Measurements from ENCODE around the gene SMIM11. TPM values are rescaled to one million over a fixed set of nuclear protein-coding genes. Genes with fewer than 3 reads are reported as not detected.
"Not testable (repeated sequence)": the region's sequence is repeated elsewhere in the genome, so short reads cannot be mapped to it uniquely, and the experiment has no call there.

Gene SMIM11
- total RNA-seq, 1 donor from 2014 or later, result 2.3 TPM

DNA sequence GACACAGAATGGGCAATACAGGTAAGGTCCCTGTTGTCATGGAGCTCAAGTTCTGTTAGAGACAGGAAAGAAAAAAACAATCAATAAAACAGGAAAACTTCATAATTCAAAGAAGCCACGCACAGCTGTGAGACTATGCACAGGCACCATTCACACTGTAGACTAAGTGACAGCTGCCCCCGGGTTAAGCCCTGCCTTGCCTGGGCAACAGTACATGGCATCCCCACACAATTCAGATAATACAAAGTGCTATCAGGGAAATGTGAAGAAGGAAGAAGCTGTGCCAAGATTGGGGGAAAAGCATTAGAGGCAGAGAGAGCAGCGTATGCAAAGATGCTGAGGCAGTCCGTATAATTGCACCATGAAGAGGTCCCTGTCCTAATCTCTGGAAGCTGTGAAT, 20.5 kb upstream of the SMIM11 start:
- DNase-seq (ENCODE audit: low spot score), result no peak
- no peak for ATAC-seq

DNA sequence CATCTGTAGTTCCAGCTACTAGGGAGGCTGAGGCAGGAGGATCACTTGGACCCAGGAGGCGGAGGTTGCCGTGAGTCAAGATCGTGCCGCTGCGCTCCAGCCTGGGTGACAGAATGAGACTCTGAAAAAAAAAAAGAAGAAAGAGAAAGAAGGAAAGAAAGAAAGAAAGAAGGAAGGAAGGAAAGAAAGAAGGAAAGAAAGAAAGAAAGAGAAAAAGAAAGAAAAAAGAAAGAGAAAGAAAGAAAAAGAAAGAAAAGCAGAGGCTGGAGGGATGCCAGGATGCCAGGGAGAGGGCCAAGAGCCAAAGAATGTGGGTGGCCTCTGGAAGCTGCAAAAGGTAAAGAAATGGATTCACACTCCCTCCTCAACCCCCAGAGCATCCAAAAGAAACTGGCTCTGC, 19.7 kb upstream of the SMIM11 start:
- ATAC-seq, result no peak
- no peak for DNase-seq (ENCODE audit: low spot score)

DNA sequence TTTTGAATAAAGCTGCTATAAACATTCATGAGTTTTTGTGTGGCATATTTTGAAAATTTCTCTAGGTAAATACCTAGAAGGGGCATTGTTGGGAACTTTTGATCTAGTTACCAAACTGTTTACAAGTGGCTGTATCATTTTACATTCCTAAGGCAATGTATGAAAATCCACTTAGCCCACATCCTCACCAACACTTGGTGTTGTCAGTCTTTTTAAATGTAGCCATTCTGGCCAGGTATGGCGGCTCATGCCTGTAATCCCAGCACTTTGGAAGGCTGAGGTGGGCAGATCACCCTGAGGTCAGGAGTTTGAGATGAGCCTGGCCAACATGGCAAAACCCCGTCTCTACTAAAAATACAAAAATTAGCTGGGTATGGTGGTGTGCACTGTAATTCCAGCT, 17.4 kb upstream of the SMIM11 start:
- ATAC-seq (no peak), DNase-seq (ENCODE audit: low spot score) (no peak)

DNA sequence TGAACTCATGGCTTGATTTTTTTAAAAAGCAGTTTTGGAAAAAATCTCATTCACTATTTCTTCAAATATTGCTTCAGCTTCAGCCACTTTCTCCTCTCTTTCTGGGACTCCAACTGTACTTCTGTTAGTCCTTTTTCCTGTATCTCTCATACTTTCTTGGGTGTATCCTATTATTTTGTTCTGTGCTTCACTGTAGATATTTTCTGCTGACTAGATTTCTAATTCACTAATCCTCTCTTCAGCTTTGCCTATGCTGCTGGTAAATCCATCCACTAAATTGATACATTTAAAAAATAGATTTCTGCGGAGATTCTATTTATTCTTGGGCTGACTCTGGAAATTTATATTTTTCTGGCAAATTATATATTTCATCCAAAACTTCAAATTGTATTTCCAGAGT, 16.4 kb upstream of the SMIM11 start:
- no peak for DNase-seq (ENCODE audit: low spot score)
- ATAC-seq, result no peak

DNA sequence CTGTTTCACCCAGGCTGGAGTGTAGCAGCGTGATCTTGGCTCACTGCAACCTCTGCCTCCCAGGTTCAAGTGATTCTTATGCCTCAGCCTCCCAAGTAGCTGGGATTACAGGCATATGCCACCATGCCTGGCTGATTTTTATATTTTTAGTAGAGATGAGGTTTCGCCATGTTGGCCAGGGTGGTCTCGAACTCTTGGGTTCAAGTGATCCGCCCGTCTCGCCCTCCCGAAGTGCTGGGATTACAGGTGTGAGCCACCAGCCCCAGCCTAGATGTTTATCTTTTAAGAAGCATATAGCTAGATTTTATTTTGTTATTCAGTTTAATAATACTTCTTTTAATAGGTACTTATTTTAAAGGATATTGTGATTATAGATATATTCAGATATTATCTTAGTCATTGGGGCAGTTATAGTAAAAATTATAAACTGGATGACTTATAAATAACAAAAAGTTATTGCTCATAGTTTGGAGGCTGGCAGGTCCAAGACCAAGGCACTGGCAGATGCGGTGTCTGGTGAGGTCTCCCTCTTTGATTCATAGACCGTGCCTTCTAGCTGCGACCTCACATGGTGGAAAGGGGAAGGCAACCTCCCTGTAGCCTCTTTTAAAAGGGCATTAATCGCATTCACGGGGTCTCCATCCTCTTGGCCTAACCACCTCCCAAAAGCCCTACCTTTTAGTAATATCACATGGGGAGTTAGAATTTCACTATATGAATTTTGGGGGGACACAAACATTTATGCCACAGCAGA, 14.6 kb upstream of the SMIM11 start:
- DNase-seq (ENCODE audit: low spot score) (no peak), ATAC-seq (no peak)

- no peak for DNase-seq (ENCODE audit: low spot score)
- peak; percentile 49 for ATAC-seq
Observed at GRCh38 chr21:34362136-34362444, 13.2 kb upstream of the SMIM11 start.

DNA sequence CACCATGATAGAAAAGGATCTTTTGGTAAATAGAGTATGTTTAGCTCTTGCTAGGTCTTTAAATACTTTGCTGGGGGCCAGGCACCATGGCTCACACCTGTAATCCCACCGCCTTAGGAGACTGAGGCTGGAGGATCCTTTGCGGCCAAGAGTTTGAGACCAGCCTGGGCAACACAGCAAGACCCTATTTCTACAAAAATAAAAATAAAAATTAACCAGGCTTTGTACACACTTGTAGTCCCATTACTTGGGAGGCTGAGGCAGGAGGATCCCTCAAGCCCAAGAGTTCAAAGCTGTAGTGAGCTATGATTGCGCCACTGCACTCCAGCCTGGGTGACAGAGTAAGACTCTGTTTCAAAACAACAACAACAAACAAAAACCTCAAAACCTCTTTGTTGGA, 12.6 kb upstream of the SMIM11 start:
- no peak for DNase-seq (ENCODE audit: low spot score)

GRCh38 chr21:34363733-34364132, 11.6 kb upstream of the SMIM11 start, which contains the start of gene KCNE2:
Gene KCNE2, plus strand, starts transcription at chr21:34364006. Its CDS starts 6,473 bp downstream, at chr21:34370479.
- DNase-seq (ENCODE audit: low spot score) (peak; percentile 8), ATAC-seq (no peak)

More for the DNA sequence above, 12.6 kb upstream of the SMIM11 start:
- ATAC-seq, result no peak

DNA sequence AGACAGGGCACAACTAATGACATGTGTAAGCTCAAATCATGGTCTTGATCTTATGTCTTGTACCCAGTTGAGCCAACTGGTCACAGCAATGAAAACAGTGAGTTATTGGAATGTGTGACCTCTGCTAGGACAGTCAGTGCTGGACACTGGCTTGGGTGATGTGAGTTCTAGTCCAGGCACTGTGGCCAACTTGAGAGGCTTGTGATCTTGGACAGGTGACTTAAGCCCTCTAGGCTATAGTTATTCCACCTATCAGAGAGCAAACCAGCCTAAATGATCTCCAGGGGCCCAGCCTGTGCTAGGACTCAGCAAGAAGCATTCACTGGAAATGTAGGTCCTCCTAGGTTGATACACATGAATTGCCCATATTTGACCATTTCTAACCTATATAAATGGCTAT, 10.4 kb upstream of the SMIM11 start:
- DNase-seq (ENCODE audit: low spot score) (peak; percentile 10), ATAC-seq (no peak)

DNA sequence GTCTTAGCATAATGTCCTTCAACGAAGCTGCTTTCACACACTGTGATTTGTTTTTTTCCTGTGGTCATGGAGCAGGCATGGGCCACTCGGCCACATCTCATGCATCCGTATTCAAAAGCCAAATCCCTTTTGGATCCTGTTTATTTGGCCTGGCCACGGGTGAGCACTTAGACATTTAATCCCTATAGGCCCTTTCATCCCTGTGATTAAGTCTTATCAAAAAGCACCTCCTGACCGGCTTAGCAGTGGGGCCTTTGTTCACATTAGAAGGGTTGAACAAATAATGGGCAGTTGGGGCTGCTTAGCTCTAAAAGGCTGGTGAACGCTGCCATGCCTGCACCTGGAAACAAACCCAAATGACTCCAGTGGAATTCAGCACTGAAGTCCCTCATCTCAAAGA, 9.5 kb upstream of the SMIM11 start:
- ATAC-seq, result no peak
- DNase-seq (ENCODE audit: low spot score), result no peak

- ATAC-seq (peak; percentile 92), DNase-seq (ENCODE audit: low spot score) (peak; percentile 43)
Observed at GRCh38 chr21:34367320-34367935, 7.9 kb upstream of the SMIM11 start.

GRCh38 chr21:34369741-34370140, 5.6 kb upstream of the SMIM11 start:
- ATAC-seq (no peak), DNase-seq (ENCODE audit: low spot score) (no peak)

- DNase-seq (ENCODE audit: low spot score) (peak; percentile 31), ATAC-seq (no peak)
Observed at GRCh38 chr21:34372321-34372720, 3.0 kb upstream of the SMIM11 start.

DNA sequence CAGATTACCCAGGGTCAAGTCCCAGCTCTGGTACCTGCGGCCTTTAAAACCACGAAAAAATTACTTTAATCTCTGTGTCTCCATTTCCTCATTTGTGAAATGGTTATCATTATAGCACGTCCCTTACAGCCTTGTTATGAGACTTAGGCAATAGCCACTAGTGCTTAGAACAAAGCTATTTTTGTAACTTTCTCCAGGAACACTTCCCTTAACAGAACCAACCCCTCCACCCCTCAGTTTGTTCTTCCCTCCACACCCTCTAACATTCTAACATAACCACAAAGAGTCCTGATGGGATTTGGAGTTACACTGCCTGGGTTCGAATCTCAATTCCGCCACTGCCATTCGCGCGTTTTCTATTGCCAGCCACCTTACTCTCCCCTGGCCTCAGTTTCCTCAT, 845 bp upstream of the SMIM11 start:
- DNase-seq (ENCODE audit: low spot score); ATAC-seq: not testable (repeated sequence)

- not testable (repeated sequence) for DNase-seq (ENCODE audit: low spot score)
- peak; percentile 60 for ATAC-seq
Observed at GRCh38 chr21:34375619-34375972, 289 bp downstream of the SMIM11 start.

DNA sequence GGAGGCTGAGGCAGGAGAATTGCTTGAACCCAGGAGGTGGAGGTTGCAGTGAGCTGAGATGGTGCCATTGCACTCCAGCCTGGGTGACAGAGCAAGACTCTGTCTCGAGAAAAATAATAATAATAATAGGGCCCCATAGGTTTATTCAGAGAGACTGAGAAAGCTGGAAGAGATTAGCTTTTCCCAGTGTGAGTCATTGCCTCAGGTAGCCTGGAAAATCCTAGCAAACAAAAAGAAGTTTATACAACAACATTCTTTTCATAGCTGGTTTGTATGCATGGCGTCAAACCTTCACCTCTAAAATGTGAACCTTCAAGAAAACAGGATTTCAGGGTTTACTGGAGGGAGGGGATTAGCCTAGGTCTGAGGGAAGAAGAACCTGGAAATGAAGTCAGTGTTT, 7.8 kb downstream of the SMIM11 start:
- not testable (repeated sequence) for ATAC-seq; DNase-seq (ENCODE audit: low spot score)

GRCh38 chr21:34383724-34384415, 8.6 kb downstream of the SMIM11 start:
- ATAC-seq, result peak; percentile 48

GRCh38 chr21:34400522-34400921, 25.2 kb downstream of the SMIM11 start:
- ATAC-seq; DNase-seq (ENCODE audit: low spot score): not testable (repeated sequence)

More at GRCh38 chr21:34383724-34384415, 8.6 kb downstream of the SMIM11 start:
- not testable (repeated sequence) for DNase-seq (ENCODE audit: low spot score)

DNA sequence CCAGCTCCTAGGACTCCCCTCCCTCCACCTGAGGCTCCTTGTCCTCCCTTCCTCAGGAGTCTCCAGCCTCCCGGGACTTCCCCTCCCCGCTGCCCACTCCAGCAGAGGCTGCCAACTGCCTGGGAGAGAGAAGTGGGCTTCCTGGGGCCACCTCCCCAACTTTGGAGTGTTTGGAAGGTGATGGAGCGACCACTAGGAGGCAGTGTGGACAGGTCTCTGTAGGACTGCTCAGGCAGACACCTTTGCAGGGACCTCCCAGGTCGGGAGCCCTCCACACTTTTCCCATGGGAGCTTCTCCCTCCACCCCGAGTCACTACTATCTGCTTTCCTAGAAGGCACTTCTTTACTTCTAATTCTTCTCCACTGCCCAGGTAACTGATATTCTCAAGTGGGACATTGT, 29.4 kb downstream of the SMIM11 start:
- not testable (repeated sequence) for DNase-seq (ENCODE audit: low spot score); ATAC-seq

GRCh38 chr21:34405686-34406085, 30.4 kb downstream of the SMIM11 start:
- ATAC-seq; DNase-seq (ENCODE audit: low spot score): not testable (repeated sequence)

GRCh38 chr21:34406102-34406501, 30.8 kb downstream of the SMIM11 start:
- not testable (repeated sequence) for DNase-seq (ENCODE audit: low spot score); ATAC-seq

- not testable (repeated sequence) for ATAC-seq; DNase-seq (ENCODE audit: low spot score)
Observed at GRCh38 chr21:34406676-34407075, 31.4 kb downstream of the SMIM11 start.

All from left lobe of liver (tissue), 2 donors.